Mononuclear cell (primary cell): Measurements from ENCODE around the gene JPH3. TPM values are rescaled to one million over a fixed set of nuclear protein-coding genes. Genes with fewer than 3 reads are reported as not detected.
"Not testable (repeated sequence)": the region's sequence is repeated elsewhere in the genome, so short reads cannot be mapped to it uniquely, and the experiment has no call there.

Experiments
- H3K27me3 ChIP-seq: 2 replicates; pipeline ENCODE4 v1.6.0; 2011; ENCODE audit warnings: low read length, control low read depth; ENCODE audit not compliant: insufficient read depth
- H3K4me1 ChIP-seq: 2 replicates; pipeline ENCODE4 v1.5.1; 2011; ENCODE audit warnings: mild to moderate bottlenecking, low read length, control low read depth; ENCODE audit not compliant: insufficient read depth
- H3K4me3 ChIP-seq: 2 replicates; pipeline ENCODE4 v1.5.1; 2011; ENCODE audit warnings: mild to moderate bottlenecking, low read length, moderate library complexity
- H3K9me3 ChIP-seq: 2 replicates; pipeline ENCODE4 v1.5.1; 2011; ENCODE audit warnings: low read depth, mild to moderate bottlenecking, control low read depth, low read length
- total RNA-seq: library from RNA; depleted of rRNA; stranded (reverse); fragments of >200 nt; gene quantifications from one replicate; pipeline ENCODE4 v1.2.3, GENCODE V29; 2012

Gene JPH3
- total RNA-seq, 1 donor = not detected

- Histone ChIP-seq H3K4me3 (no peak overlapping the region), H3K4me1 (no peaks in the 10 kb centered on the region), H3K27me3 (no peaks in the 10 kb centered on the region), H3K9me3 (no peaks in the 10 kb centered on the region)
Observed at GRCh38 chr16:87569601-87570571, 32.4 kb upstream of the JPH3 start.

GRCh38 chr16:87570572-87570937 lies 31.8 kb upstream of the JPH3 start:
- no peak overlapping the region for H3K4me3 ChIP-seq

GRCh38 chr16:87570938-87571867 lies 31.1 kb upstream of the JPH3 start:
- Histone ChIP-seq H3K4me1 (no peaks in the 10 kb centered on the region), H3K9me3 (no peaks in the 10 kb centered on the region), H3K27me3 (no peaks in the 10 kb centered on the region), H3K4me3 (no peak overlapping the region)

More at GRCh38 chr16:87570572-87570937, 31.8 kb upstream of the JPH3 start:
- no peaks in the 10 kb centered on the region for H3K4me1 ChIP-seq
- no peaks in the 10 kb centered on the region for H3K9me3 ChIP-seq
- H3K27me3 ChIP-seq = no peaks in the 10 kb centered on the region

- H3K4me3 ChIP-seq = no peak overlapping the region
- no peaks in the 10 kb centered on the region for H3K4me1 ChIP-seq
- no peaks in the 10 kb centered on the region for H3K9me3 ChIP-seq
- no peaks in the 10 kb centered on the region for H3K27me3 ChIP-seq
Observed at GRCh38 chr16:87571868-87572244, 30.5 kb upstream of the JPH3 start.

- Histone ChIP-seq H3K4me1 (no peaks in the 10 kb centered on the region), H3K27me3 (no peaks in the 10 kb centered on the region), H3K4me3 (no peak overlapping the region), H3K9me3 (no peaks in the 10 kb centered on the region)
Observed at GRCh38 chr16:87572959-87573358, 29.3 kb upstream of the JPH3 start.

GRCh38 chr16:87575027-87575804 lies 27.1 kb upstream of the JPH3 start:
- Histone ChIP-seq H3K4me1 (no peaks in the 10 kb centered on the region), H3K4me3 (no peak overlapping the region), H3K27me3 (no peaks in the 10 kb centered on the region), H3K9me3 (no peaks in the 10 kb centered on the region)

GRCh38 chr16:87576171-87576570 lies 26.1 kb upstream of the JPH3 start:
- no peaks in the 10 kb centered on the region for H3K9me3 ChIP-seq
- no peaks in the 10 kb centered on the region for H3K27me3 ChIP-seq
- H3K4me3 ChIP-seq = no peak overlapping the region
- H3K4me1 ChIP-seq = no peaks in the 10 kb centered on the region

GRCh38 chr16:87578142-87578930 lies 24.0 kb upstream of the JPH3 start:
- not testable (repeated sequence) for H3K4me1 ChIP-seq, H3K27me3 ChIP-seq, H3K9me3 ChIP-seq, H3K4me3 ChIP-seq

- Histone ChIP-seq H3K4me1 (no peaks in the 10 kb centered on the region), H3K27me3 (no peaks in the 10 kb centered on the region), H3K4me3 (no peak overlapping the region), H3K9me3 (no peaks in the 10 kb centered on the region)
Observed at GRCh38 chr16:87579691-87580090, 22.6 kb upstream of the JPH3 start.

GRCh38 chr16:87580855-87581261 lies 21.4 kb upstream of the JPH3 start:
- no peaks in the 10 kb centered on the region for H3K4me1 ChIP-seq
- no peak overlapping the region for H3K4me3 ChIP-seq
- H3K27me3 ChIP-seq = no peaks in the 10 kb centered on the region
- no peaks in the 10 kb centered on the region for H3K9me3 ChIP-seq

GRCh38 chr16:87581857-87582215 lies 20.5 kb upstream of the JPH3 start:
- Histone ChIP-seq H3K4me3 (no peak overlapping the region), H3K9me3 (no peaks in the 10 kb centered on the region), H3K4me1 (no peaks in the 10 kb centered on the region), H3K27me3 (no peaks in the 10 kb centered on the region)

GRCh38 chr16:87582216-87582965 lies 19.9 kb upstream of the JPH3 start:
- Histone ChIP-seq H3K4me1 (no peaks in the 10 kb centered on the region), H3K4me3 (no peak overlapping the region), H3K27me3 (no peaks in the 10 kb centered on the region), H3K9me3 (no peaks in the 10 kb centered on the region)

- no peaks in the 10 kb centered on the region for H3K27me3 ChIP-seq
- no peaks in the 10 kb centered on the region for H3K9me3 ChIP-seq
- no peak overlapping the region for H3K4me3 ChIP-seq
- H3K4me1 ChIP-seq = no peaks in the 10 kb centered on the region
Observed at GRCh38 chr16:87582966-87583325, 19.4 kb upstream of the JPH3 start.
